Upper lobe of left lung (tissue), 6 donors: ENCODE data around the gene LEMD2. TPM values are rescaled to one million over a fixed set of nuclear protein-coding genes. Genes with fewer than 3 reads are reported as not detected.
A peak's percentile ranks its signal among the peaks of the same experiment; 100 is the strongest.

Experiments used
- ATAC-seq, 2 donors: fragments of 200-7000 bp; cut with Tn5 transposase; one replicate each; pipeline ENCODE4 v1.9.1; 2022; ENCODE audit warnings: mild to moderate bottlenecking in 2 of 2, moderate library complexity in 2 of 2; ENCODE audit not compliant: low FRiP score in 2 of 2
- DNase-seq, 2 donors: peaks; one replicate each; pipeline ENCODE4 v3.0.0-alpha.2; 2019 to 2020
- H3K27ac ChIP-seq, 4 donors: fragments of 200-600 bp; sonication (generic); one replicate each; pipeline ENCODE4 v1.5.1; 2016 to 2019
- H3K27me3 ChIP-seq, 4 donors: fragments of 200-600 bp; sonication (generic); one replicate each; pipeline ENCODE4 v1.5.1; 2017 to 2019
- H3K36me3 ChIP-seq, 4 donors: fragments of 200-600 bp; sonication (generic); one replicate each; pipeline ENCODE4 v1.5.1; 2016 to 2019
- H3K4me1 ChIP-seq, 4 donors: fragments of 200-600 bp; sonication (generic); one replicate each; pipeline ENCODE4 v1.5.1; 2018 to 2019
- H3K4me3 ChIP-seq, 4 donors: fragments of 200-600 bp; sonication (generic); one replicate each; pipeline ENCODE4 v1.5.1; 2017 to 2019; ENCODE audit warnings: mild to moderate bottlenecking in 2 of 4, moderate library complexity in 1 of 4
- H3K9me3 ChIP-seq, 4 donors: fragments of 200-600 bp; sonication (generic); one replicate each; pipeline ENCODE4 v1.5.1; 2018 to 2019
- EP300 ChIP-seq, 4 donors: sonication (generic); formaldehyde crosslinking; IDR thresholded peaks; one replicate each; pipeline ENCODE4 v1.5.1; 2017; ENCODE audit warnings: antibody characterized with exemption in 4 of 4, control low read depth in 2 of 4
- POLR2A ChIP-seq, 4 donors: fragments of 450-650 bp; IDR thresholded peaks; one replicate each; pipeline ENCODE4 v1.5.1; 2016 to 2017; ENCODE audit warnings: antibody characterized with exemption in 4 of 4, mild to moderate bottlenecking in 2 of 4
- POLR2AphosphoS5 ChIP-seq, 2 donors: sonication (generic); formaldehyde crosslinking; IDR thresholded peaks; one replicate each; pipeline ENCODE4 v1.5.1; 2017; ENCODE audit warnings: antibody characterized with exemption in 2 of 2
- WGBS, 2 donors: methylation state at CpG; one replicate each; pipeline ENCODE4 v1.1.5; 2017 to 2018; 5-methylcytosine and 5-hydroxymethylcytosine counted together
- total RNA-seq, 6 donors: library from RNA; depleted of rRNA in 4 of 6; stranded (reverse); fragments of >200 nt in 4 of 6; gene quantifications; one replicate each; pipeline versions ENCODE4 v1.1.0 to v1.2.1, GENCODE V29; 2016 to 2021
- TF ChIP-seq, protein P1 (sequence below), 6 experiments: fragments of 450-650 bp in 4 of 6; fragments of 200-600 bp in 2 of 6; sonication (generic) in 2 of 6; IDR thresholded peaks; one replicate each; pipeline ENCODE4 v1.5.1; 2016 to 2019; ENCODE audit warnings: antibody characterized with exemption in 6 of 6
- donor health status: DM: no; HTN: no; CAD: no; lungs with moderate emphysema.
- donor health status: DM: no; HTN: yes; CAD: no; lungs with severe emphysema.

LEMD2 gene
- total RNA-seq, 6 donors from 2014 or later: 51.1 to 118 (median 66.2) TPM

- H3K27me3 ChIP-seq: no peaks in the 10 kb centered on the region
- H3K4me1 ChIP-seq: peaks cover 0 to 7% (median 0%) of the 10 kb centered on the region in 4 donors
- H3K27ac ChIP-seq: peak overlapping the region in 3 of 4 donors; percentile 19 to 26 (median 25)
- ATAC-seq (no peak), DNase-seq (no peak)
- TF ChIP-seq EP300 (IDR thresholded peaks at IDR 0.05): no peak
- no peak for TF ChIP-seq POLR2AphosphoS5 (IDR thresholded peaks at IDR 0.05)
- TF ChIP-seq, protein P1, sequence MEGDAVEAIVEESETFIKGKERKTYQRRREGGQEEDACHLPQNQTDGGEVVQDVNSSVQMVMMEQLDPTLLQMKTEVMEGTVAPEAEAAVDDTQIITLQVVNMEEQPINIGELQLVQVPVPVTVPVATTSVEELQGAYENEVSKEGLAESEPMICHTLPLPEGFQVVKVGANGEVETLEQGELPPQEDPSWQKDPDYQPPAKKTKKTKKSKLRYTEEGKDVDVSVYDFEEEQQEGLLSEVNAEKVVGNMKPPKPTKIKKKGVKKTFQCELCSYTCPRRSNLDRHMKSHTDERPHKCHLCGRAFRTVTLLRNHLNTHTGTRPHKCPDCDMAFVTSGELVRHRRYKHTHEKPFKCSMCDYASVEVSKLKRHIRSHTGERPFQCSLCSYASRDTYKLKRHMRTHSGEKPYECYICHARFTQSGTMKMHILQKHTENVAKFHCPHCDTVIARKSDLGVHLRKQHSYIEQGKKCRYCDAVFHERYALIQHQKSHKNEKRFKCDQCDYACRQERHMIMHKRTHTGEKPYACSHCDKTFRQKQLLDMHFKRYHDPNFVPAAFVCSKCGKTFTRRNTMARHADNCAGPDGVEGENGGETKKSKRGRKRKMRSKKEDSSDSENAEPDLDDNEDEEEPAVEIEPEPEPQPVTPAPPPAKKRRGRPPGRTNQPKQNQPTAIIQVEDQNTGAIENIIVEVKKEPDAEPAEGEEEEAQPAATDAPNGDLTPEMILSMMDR (IDR thresholded peaks at IDR 0.05): no peak
- H3K4me3 ChIP-seq: no peak overlapping the region
- 70 to 83% methylated on average over 6 to 7 of the region's 7 CpGs for WGBS, 2 donors
- no peaks in the 10 kb centered on the region for H3K9me3 ChIP-seq
- H3K36me3 ChIP-seq: peaks cover 0 to 24% (median 5%) of the 10 kb centered on the region in 4 donors
Observed at GRCh38 chr6:33731035-33731434, 57.9 kb downstream of the LEMD2 start.

DNA sequence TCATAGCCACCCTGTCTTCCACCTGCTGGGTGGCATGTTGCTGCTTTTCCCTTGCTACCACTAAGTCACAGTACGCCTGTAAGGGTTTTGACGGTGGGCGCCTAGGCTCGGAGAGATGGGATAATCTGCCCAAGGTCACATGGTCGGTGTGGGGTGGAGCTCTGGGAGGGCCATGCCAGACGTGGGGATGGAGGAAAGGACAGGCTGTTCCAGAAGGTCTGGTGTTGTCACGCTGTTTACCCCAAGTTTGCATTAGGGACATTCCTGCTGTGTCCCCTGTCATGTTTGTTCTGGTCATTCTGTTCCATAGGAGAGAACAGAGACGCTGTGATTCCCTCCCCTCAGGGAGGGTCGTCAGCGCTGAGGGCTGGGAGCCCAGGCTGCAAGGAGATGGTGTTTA is 58.3 kb downstream of the LEMD2 start:
- ATAC-seq (no peak), DNase-seq (no peak)
- H3K4me3 ChIP-seq: no peak overlapping the region
- TF ChIP-seq, protein P1 (IDR thresholded peaks at IDR 0.05): peak in 1 of 6 experiments; percentile 5
- peak in 1 of 2 donors; percentile 32 for TF ChIP-seq POLR2AphosphoS5 (IDR thresholded peaks at IDR 0.05)
- no peak for TF ChIP-seq POLR2A (IDR thresholded peaks at IDR 0.05)
- TF ChIP-seq EP300 (IDR thresholded peaks at IDR 0.05): peak in 2 of 4 donors; percentile 68 to 72
- peaks cover 0 to 7% (median 0%) of the 10 kb centered on the region in 4 donors for H3K4me1 ChIP-seq
- peak overlapping the region in 1 of 4 donors; percentile 25 for H3K27ac ChIP-seq
- WGBS, 2 donors: 77 to 84% methylated on average over 9 to 10 of the region's 10 CpGs
- no peaks in the 10 kb centered on the region for H3K27me3 ChIP-seq
- H3K9me3 ChIP-seq: no peaks in the 10 kb centered on the region
- H3K36me3 ChIP-seq: peaks cover 0 to 24% (median 5%) of the 10 kb centered on the region in 4 donors

DNA sequence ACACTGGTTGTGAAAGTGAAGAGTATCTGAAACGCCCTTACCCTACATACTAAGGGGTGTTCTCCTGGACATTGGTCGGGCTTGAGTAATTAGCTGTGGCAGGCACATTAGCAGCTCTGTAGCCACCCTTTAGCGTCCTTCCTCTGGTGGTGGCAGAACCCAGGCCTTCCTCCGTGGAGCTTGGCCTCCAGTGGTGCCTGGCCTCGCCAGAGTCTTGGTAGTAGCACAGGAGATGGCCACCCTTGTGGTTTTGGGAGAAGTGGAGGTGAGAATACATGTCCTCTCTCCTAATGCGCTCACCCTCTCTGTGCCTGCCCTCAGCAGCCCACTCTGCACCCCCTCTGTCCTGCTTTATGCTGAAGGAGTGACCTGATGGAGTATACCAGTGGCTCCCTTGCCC is 59.9 kb downstream of the LEMD2 start:
- 82 to 88% methylated on average over 5 to 6 of the region's 6 CpGs for WGBS, 2 donors
- TF ChIP-seq, protein P1 (IDR thresholded peaks at IDR 0.05): no peak
- no peak for TF ChIP-seq POLR2A (IDR thresholded peaks at IDR 0.05)
- ATAC-seq (no peak), DNase-seq (no peak)
- peaks cover 0 to 7% (median 0%) of the 10 kb centered on the region in 4 donors for H3K4me1 ChIP-seq
- no peaks in the 10 kb centered on the region for H3K27me3 ChIP-seq
- H3K27ac ChIP-seq: no peak overlapping the region
- H3K9me3 ChIP-seq: no peaks in the 10 kb centered on the region
- no peak overlapping the region for H3K4me3 ChIP-seq
- H3K36me3 ChIP-seq: peaks cover 0 to 13% (median 0%) of the 10 kb centered on the region in 4 donors

GRCh38 chr6:33728438-33728837 is 60.5 kb downstream of the LEMD2 start:
- Histone ChIP-seq H3K9me3 (no peaks in the 10 kb centered on the region), H3K27me3 (no peaks in the 10 kb centered on the region), H3K4me1 (peaks cover 0 to 7% (median 0%) of the 10 kb centered on the region in 4 donors), H3K4me3 (no peak overlapping the region), H3K27ac (no peak overlapping the region), H3K36me3 (peaks cover 0 to 9% (median 0%) of the 10 kb centered on the region in 4 donors)
- ATAC-seq: no peak
- no peak for DNase-seq
- 93% methylated on average over 11 of the region's 11 CpGs for WGBS, 2 donors
- TF ChIP-seq POLR2AphosphoS5 (IDR thresholded peaks at IDR 0.05): no peak
- TF ChIP-seq POLR2A (IDR thresholded peaks at IDR 0.05): no peak
- TF ChIP-seq, protein P1 (IDR thresholded peaks at IDR 0.05): no peak
- TF ChIP-seq EP300 (IDR thresholded peaks at IDR 0.05): no peak

GRCh38 chr6:33727932-33728331 is 61.0 kb downstream of the LEMD2 start:
- H3K4me3 ChIP-seq: no peak overlapping the region
- H3K4me1 ChIP-seq: peaks cover 0 to 7% (median 1%) of the 10 kb centered on the region in 4 donors
- no peak for ATAC-seq
- H3K9me3 ChIP-seq: no peaks in the 10 kb centered on the region
- H3K27ac ChIP-seq: no peak overlapping the region
- TF ChIP-seq, protein P1 (IDR thresholded peaks at IDR 0.05): no peak
- TF ChIP-seq POLR2A (IDR thresholded peaks at IDR 0.05) (no peak), EP300 (IDR thresholded peaks at IDR 0.05) (no peak), POLR2AphosphoS5 (IDR thresholded peaks at IDR 0.05) (no peak)
- no peaks in the 10 kb centered on the region for H3K27me3 ChIP-seq
- 81 to 90% methylated on average over 7 to 11 of the region's 11 CpGs for WGBS, 2 donors
- DNase-seq: no peak
- peaks cover 0 to 5% (median 0%) of the 10 kb centered on the region in 4 donors for H3K36me3 ChIP-seq
